DMS114 treated with DMSO at 0.1 percent for 48 hours (cell line): ENCODE results near the gene FRMPD2.
"Not testable (repeated sequence)": the region's sequence is repeated elsewhere in the genome, so short reads cannot be mapped to it uniquely, and the experiment has no call there.

ENCODE experiments used
- DNase-seq: peaks from one replicate; lab custom pipeline; 2025; ENCODE audit not compliant: unreplicated experiment; lab: John Stamatoyannopoulos, UW

FRMPD2 gene

GRCh38 chr10:48209241-48209640 lies 65.3 kb downstream of the FRMPD2 start:
- DNase-seq: no peak

- no peak for DNase-seq
Observed at GRCh38 chr10:48207853-48208252, 66.6 kb downstream of the FRMPD2 start.

GRCh38 chr10:48206482-48207250 lies 67.8 kb downstream of the FRMPD2 start:
- no peak for DNase-seq

GRCh38 chr10:48205918-48206317 lies 68.6 kb downstream of the FRMPD2 start:
- DNase-seq: no peak

- no peak for DNase-seq
Observed at GRCh38 chr10:48199580-48200377, 74.7 kb downstream of the FRMPD2 start.

GRCh38 chr10:48197236-48197899 lies 77.1 kb downstream of the FRMPD2 start:
- no peak for DNase-seq

GRCh38 chr10:48195803-48196202 lies 78.7 kb downstream of the FRMPD2 start:
- DNase-seq: no peak

- no peak for DNase-seq
Observed at GRCh38 chr10:48194830-48195229, 79.7 kb downstream of the FRMPD2 start.

- no peak for DNase-seq
Observed at GRCh38 chr10:48193556-48193955, 80.9 kb downstream of the FRMPD2 start.

- DNase-seq: no peak
Observed at GRCh38 chr10:48192881-48193450, 81.5 kb downstream of the FRMPD2 start.

- DNase-seq: no peak
Observed at GRCh38 chr10:48187713-48188485, 86.6 kb downstream of the FRMPD2 start.

- no peak for DNase-seq
Observed at GRCh38 chr10:48187126-48187525, 87.4 kb downstream of the FRMPD2 start.

GRCh38 chr10:48186264-48186804 lies 88.2 kb downstream of the FRMPD2 start:
- not testable (repeated sequence) for DNase-seq

- no peak for DNase-seq
Observed at GRCh38 chr10:48184224-48184623, 90.3 kb downstream of the FRMPD2 start.

GRCh38 chr10:48172715-48173114 lies 101.8 kb downstream of the FRMPD2 start:
- DNase-seq: not testable (repeated sequence)

GRCh38 chr10:48160670-48161069 lies 113.8 kb downstream of the FRMPD2 start:
- not testable (repeated sequence) for DNase-seq

GRCh38 chr10:48160163-48160562 lies 114.3 kb downstream of the FRMPD2 start:
- not testable (repeated sequence) for DNase-seq

- not testable (repeated sequence) for DNase-seq
Observed at GRCh38 chr10:48154211-48155140, 120.0 kb downstream of the FRMPD2 start.

- not testable (repeated sequence) for DNase-seq
Observed at GRCh38 chr10:48147643-48148042, 126.9 kb downstream of the FRMPD2 start.
